ENCODE results near the gene ERC1. TPM values are rescaled to one million over a fixed set of nuclear protein-coding genes. Genes with fewer than 3 reads are reported as not detected.

Gene ERC1
- total RNA-seq, 1 experiment from 2014 or later, result 40.4 TPM

- TF ChIP-seq CTCF (IDR thresholded peaks at IDR 0.05) (no peak), POLR2AphosphoS5 (IDR thresholded peaks at IDR 0.05; ENCODE audit: low read depth, low read length) (no peak), REST (IDR thresholded peaks at IDR 0.05; ENCODE audit: insufficient read depth in 1 of 2, low read depth in 2 of 2, low read length in 1 of 2) (no peak), TCF7L2 (IDR thresholded peaks at IDR 0.05; ENCODE audit: low read depth, low read length) (no peak), SIN3A (IDR thresholded peaks at IDR 0.05; ENCODE audit: borderline replicate concordance, insufficient read depth, low read depth, low read length) (no peak)
- ATAC-seq, result no peak
- Histone ChIP-seq H3K27me3 (ENCODE audit: control insufficient read depth, insufficient read depth, low read length) (no peaks in the 10 kb centered on the region), H3K36me3 (ENCODE audit: control insufficient read depth, insufficient read depth, low read length) (no peaks in the 10 kb centered on the region), H3K4me3 (ENCODE audit: low read depth in 2 of 2, low read length in 2 of 2) (no peak overlapping the region), H3K27ac (ENCODE audit: low read length) (no peak overlapping the region; the same call in 1 of the 2 replicates), H3K4me1 (ENCODE audit: control insufficient read depth, insufficient read depth, low read length) (peaks cover 3% of the 10 kb centered on the region; the same call in 1 of the 2 replicates), H3K9me3 (ENCODE audit: control insufficient read depth, insufficient read depth, low read depth, low read length) (no peaks in the 10 kb centered on the region)
- in situ Hi-C loops (cut with HindIII; ENCODE audit: low pct_unique_long_range_greater_than_20kb, low sequenced_read_pairs) (no loop called here), intact Hi-C loops (cut with micrococcal nuclease; ENCODE audit: unreplicated experiment) (no loop called here)
- no TSS peak for BruUV-seq (replicated peaks)
- DNase-seq (ENCODE audit: low read depth, low spot score), result no peak
- ChIA-PET POLR2A (interaction anchor here (0.6 kb wide), 2 partner anchors 24 to 865 kb away, joined by 3 to 6 read pairs; no protein-coding TSS in a partner anchor), CTCF (interaction anchor here (0.6 kb wide), 1 partner anchor 146 kb away, joined by 6 read pairs; no protein-coding TSS in a partner anchor)
Observed at GRCh38 chr12:1130571-1130970, 139.5 kb downstream of the ERC1 start.

GRCh38 chr12:1131811-1132224, 140.8 kb downstream of the ERC1 start:
- ATAC-seq, result no peak
- in situ Hi-C loops (cut with HindIII; ENCODE audit: low pct_unique_long_range_greater_than_20kb, low sequenced_read_pairs), result no loop called here
- POLR2A ChIA-PET, result no interaction called here

More at GRCh38 chr12:1131811-1132224, 140.8 kb downstream of the ERC1 start:
- Histone ChIP-seq H3K27me3 (ENCODE audit: control insufficient read depth, insufficient read depth, low read length) (no peaks in the 10 kb centered on the region), H3K27ac (ENCODE audit: low read length) (no peak overlapping the region), H3K9me3 (ENCODE audit: control insufficient read depth, insufficient read depth, low read depth, low read length) (no peaks in the 10 kb centered on the region), H3K4me3 (ENCODE audit: low read depth in 2 of 2, low read length in 2 of 2) (no peak overlapping the region), H3K36me3 (ENCODE audit: control insufficient read depth, insufficient read depth, low read length) (no peaks in the 10 kb centered on the region), H3K4me1 (ENCODE audit: control insufficient read depth, insufficient read depth, low read length) (peaks cover 3% of the 10 kb centered on the region; the same call in 1 of the 2 replicates)
- intact Hi-C loops (cut with micrococcal nuclease; ENCODE audit: unreplicated experiment), result no loop called here
- TF ChIP-seq SIN3A (IDR thresholded peaks at IDR 0.05; ENCODE audit: borderline replicate concordance, insufficient read depth, low read depth, low read length) (no peak), TCF7L2 (IDR thresholded peaks at IDR 0.05; ENCODE audit: low read depth, low read length) (no peak), CTCF (IDR thresholded peaks at IDR 0.05) (no peak), REST (IDR thresholded peaks at IDR 0.05; ENCODE audit: insufficient read depth in 1 of 2, low read depth in 2 of 2, low read length in 1 of 2) (no peak), POLR2AphosphoS5 (IDR thresholded peaks at IDR 0.05; ENCODE audit: low read depth, low read length) (no peak)
- CTCF ChIA-PET, result no interaction called here
- DNase-seq (ENCODE audit: low read depth, low spot score), result no peak
- no TSS peak for BruUV-seq (replicated peaks)
